HepG2 (cell line): ENCODE data around the gene ARHGAP29. TPM values are rescaled to one million over a fixed set of nuclear protein-coding genes. Genes with fewer than 3 reads are reported as not detected.
A peak's percentile ranks its signal among the peaks of the same experiment; 100 is the strongest.

Experiments
- AFF4 ChIP-seq: sonication (generic); formaldehyde crosslinking; IDR thresholded peaks from 2 replicates; pipeline ENCODE4 v1.4.0; 2020; ENCODE audit warnings: missing genetic modification reagents
- HDAC6 ChIP-seq: fragments of 200-600 bp; sonication (generic); IDR thresholded peaks from 2 replicates; pipeline ENCODE4 v1.7.0; 2017; ENCODE audit warnings: mild to moderate bottlenecking, antibody characterized with exemption, low read length, low read depth
- HMGXB3 ChIP-seq: sonication (generic); formaldehyde crosslinking; IDR thresholded peaks from 2 replicates; pipeline ENCODE4 v1.4.0; 2020; ENCODE audit warnings: missing genetic modification reagents, borderline replicate concordance
- HNF4G ChIP-seq, 2 experiments: sonication (generic) in 1 of 2; formaldehyde crosslinking in 1 of 2; IDR thresholded peaks; 2 replicates each; pipeline versions ENCODE4 v1.4.0 to v1.6.1; 2011 to 2020; ENCODE audit warnings: borderline replicate concordance in 2 of 2, low read depth in 2 of 2, mild to moderate bottlenecking in 2 of 2, low read length in 1 of 2, missing genetic modification reagents in 1 of 2, moderate library complexity in 1 of 2
- KDM4B ChIP-seq: sonication (generic); formaldehyde crosslinking; IDR thresholded peaks from 2 replicates; pipeline ENCODE4 v1.4.0; 2020; ENCODE audit warnings: missing genetic modification reagents
- REL ChIP-seq: sonication (generic); formaldehyde crosslinking; conservative IDR thresholded peaks from 2 replicates; pipeline ENCODE4 v1.8.0; 2022; ENCODE audit warnings: mild to moderate bottlenecking, missing genetic modification reagents, moderate library complexity
- SALL1 ChIP-seq: sonication (generic); formaldehyde crosslinking; IDR thresholded peaks from 2 replicates; pipeline ENCODE4 v1.8.0; 2022; ENCODE audit warnings: mild to moderate bottlenecking, missing genetic modification reagents
- SALL2 ChIP-seq: sonication (generic); formaldehyde crosslinking; IDR thresholded peaks from 2 replicates; pipeline ENCODE4 v1.8.1; 2023; ENCODE audit warnings: mild to moderate bottlenecking, missing genetic modification reagents, inconsistent platforms
- TBX3 ChIP-seq: fragments of 450-650 bp; IDR thresholded peaks from 2 replicates; pipeline ENCODE4 v1.6.1; 2017; ENCODE audit warnings: antibody characterized with exemption, mild to moderate bottlenecking, inconsistent platforms, borderline replicate concordance
- TERF1 ChIP-seq: sonication (generic); formaldehyde crosslinking; IDR thresholded peaks from 2 replicates; pipeline ENCODE4 v1.8.0; 2022; ENCODE audit warnings: mild to moderate bottlenecking, missing genetic modification reagents, moderate library complexity
- ZNF18 ChIP-seq: sonication (generic); formaldehyde crosslinking; IDR thresholded peaks from 2 replicates; pipeline ENCODE4 v1.8.0; 2022; ENCODE audit warnings: mild to moderate bottlenecking, missing genetic modification reagents; ENCODE audit not compliant: insufficient replicate concordance
- ZNF652 ChIP-seq: IDR thresholded peaks from 2 replicates; pipeline ENCODE4 v1.6.1; 2016; ENCODE audit warnings: low read depth, borderline replicate concordance
- ZNF776 ChIP-seq: sonication (generic); formaldehyde crosslinking; IDR thresholded peaks from 2 replicates; pipeline ENCODE4 v1.4.0; 2020; ENCODE audit warnings: mild to moderate bottlenecking, missing genetic modification reagents
- ZSCAN29 ChIP-seq: sonication (generic); formaldehyde crosslinking; conservative IDR thresholded peaks from 2 replicates; pipeline ENCODE4 v1.4.0; 2020; ENCODE audit warnings: mild to moderate bottlenecking, missing genetic modification reagents
- polyA plus RNA-seq, 8 experiments: library from polyadenylated mRNA; depleted of rRNA in 3 of 8; stranded (reverse) in 7 of 8; unstranded in 1 of 8; fragments of >200 nt; fragmentation: Illumina TruSeq in 4 of 8; extraction: Trizol in 4 of 8; gene quantifications; 2 replicates each; pipeline versions ENCODE4 v1.2.1 to v1.2.3, GENCODE V29; 2011 to 2016; ENCODE audit warnings: low read depth in 4 of 8, missing spikeins in 1 of 8, mixed read lengths in 1 of 8; ENCODE audit not compliant: insufficient read depth in 1 of 8
- total RNA-seq, 5 experiments: library from RNA; depleted of rRNA; stranded (reverse); fragments of >200 nt; fragmentation: Illumina TruSeq; extraction: Trizol; gene quantifications; 2 replicates each; pipeline ENCODE4 v1.2.3, GENCODE V29; 2016; ENCODE audit warnings: low read depth in 1 of 5
- TF ChIP-seq, protein P1 (sequence below): IDR thresholded peaks from 2 replicates; pipeline ENCODE4 v1.6.1; 2016; ENCODE audit warnings: low read depth, borderline replicate concordance

Gene ARHGAP29
- total and polyA plus RNA-seq, 2 of the 13 experiments (the other 11 are each of a cell fraction or from before 2014, with no cell fraction given), result 12.8 to 18.3 TPM

DNA sequence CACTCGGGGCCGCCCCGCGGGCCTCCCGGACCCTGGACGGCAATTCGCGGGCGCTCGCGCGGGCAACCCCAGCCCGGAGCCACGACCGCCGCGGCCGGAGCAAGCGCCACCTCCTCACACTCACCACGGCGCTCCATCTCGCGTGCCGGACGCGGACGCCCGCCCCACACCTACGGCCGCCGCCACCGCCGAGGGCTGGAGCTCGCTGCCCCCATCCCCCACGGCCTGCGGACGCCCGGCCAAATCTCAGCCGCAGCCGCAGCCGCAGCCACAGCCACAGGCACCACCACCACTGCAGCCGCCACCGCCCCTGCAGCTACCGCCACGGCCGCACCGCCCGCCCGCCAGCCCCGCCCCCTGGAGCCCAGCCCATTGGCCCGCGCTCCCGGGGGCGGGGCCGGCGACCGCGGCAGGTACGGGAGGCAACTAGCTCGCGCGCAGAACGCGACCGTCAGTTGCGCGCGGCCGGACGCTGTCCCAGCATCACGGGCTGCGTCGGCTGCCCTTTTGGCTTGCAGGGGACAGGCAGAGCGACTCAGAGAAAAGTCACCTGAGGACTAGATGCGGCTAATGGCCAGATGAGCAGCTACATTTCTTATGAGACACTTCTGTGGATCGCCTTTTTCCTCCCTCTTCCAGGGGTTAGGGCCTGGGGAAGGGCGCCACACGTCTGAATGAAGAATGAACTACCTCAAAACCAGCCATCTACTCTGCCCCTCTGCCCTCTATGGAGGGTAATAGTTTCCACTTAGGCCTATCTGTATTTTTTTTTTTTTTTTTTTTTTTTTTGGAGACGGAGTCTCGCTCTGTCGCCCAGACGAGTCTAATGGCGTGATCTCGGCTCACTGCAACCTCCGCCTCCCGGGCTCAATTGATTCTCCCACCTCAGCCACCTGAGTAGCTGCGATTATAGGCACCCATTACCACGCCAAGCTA lies at the start of gene ARHGAP29 (continued):
- TF ChIP-seq TERF1 (CRISPR knock-in tag) (no peak), HMGXB3 (CRISPR knock-in tag) (0 out of 2 replicates have a peak, but pooled peaks have one; percentile 44), KDM4B (CRISPR knock-in tag) (no peak), HDAC6 (no peak), HNF4G (IDR thresholded peaks at IDR 0.05; ENCODE audit: borderline replicate concordance, low read depth, low read length) (no peak), HNF4G (CRISPR knock-in tag; IDR thresholded peaks at IDR 0.05; ENCODE audit: borderline replicate concordance, low read depth) (no peak), AFF4 (CRISPR knock-in tag) (no peak), ZNF18 (CRISPR knock-in tag) (no peak), TBX3 (no peak), SALL1 (CRISPR knock-in tag) (peak; percentile 75), REL (CRISPR knock-in tag) (no peak), SALL2 (no peak), ZNF652 (CRISPR knock-in tag) (no peak), ZNF776 (0 out of 2 replicates have a peak, but pooled peaks have one; percentile 60), ZSCAN29 (CRISPR knock-in tag) (no peak)
- TF ChIP-seq, protein P1, sequence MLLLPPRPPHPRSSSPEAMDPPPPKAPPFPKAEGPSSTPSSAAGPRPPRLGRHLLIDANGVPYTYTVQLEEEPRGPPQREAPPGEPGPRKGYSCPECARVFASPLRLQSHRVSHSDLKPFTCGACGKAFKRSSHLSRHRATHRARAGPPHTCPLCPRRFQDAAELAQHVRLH (CRISPR knock-in tag), result peak; percentile 58; the same call in 1 of the 2 replicates
